ENCODE measurements around the gene TNN.

- no peak for TF ChIP-seq CTCF (IDR thresholded peaks at IDR 0.05; ENCODE audit: insufficient read depth, low read length)
- TF ChIP-seq REST (IDR thresholded peaks at IDR 0.05; ENCODE audit: insufficient replicate concordance, low read depth) = no peak
- no peak for TF ChIP-seq GABPA (IDR thresholded peaks at IDR 0.05; ENCODE audit: low read depth)
- TF ChIP-seq POLR2AphosphoS5 (IDR thresholded peaks at IDR 0.05; ENCODE audit: low read depth) = no peak
- no peak for TF ChIP-seq SPI1 (IDR thresholded peaks at IDR 0.05; ENCODE audit: borderline replicate concordance, low read depth)
Measured at GRCh38 chr1:175129997-175130648, 62.5 kb downstream of the TNN start.

Data from HL-60 (cell line).